HepG2 (cell line): ENCODE results near the gene AHCTF1. TPM values are rescaled to one million over a fixed set of nuclear protein-coding genes. Genes with fewer than 3 reads are reported as not detected.

ENCODE experiments used
- BHLHE40 ChIP-seq: IDR thresholded peaks from 2 replicates; pipeline ENCODE4 v1.6.1; 2011; ENCODE audit warnings: low read length, improper control_type of control experiment
- EEA1 ChIP-seq: sonication (generic); formaldehyde crosslinking; IDR thresholded peaks from 2 replicates; pipeline ENCODE4 v1.5.1; 2020; ENCODE audit warnings: mild to moderate bottlenecking, missing genetic modification reagents, borderline replicate concordance
- ETV5 ChIP-seq: IDR thresholded peaks from 2 replicates; pipeline ENCODE4 v1.6.1; 2018; ENCODE audit warnings: missing biosample characterization, missing genetic modification reagents, inconsistent platforms, borderline replicate concordance
- NKX3-1 ChIP-seq: sonication (generic); formaldehyde crosslinking; IDR thresholded peaks from 2 replicates; pipeline ENCODE4 v1.5.0; 2020; ENCODE audit warnings: missing genetic modification reagents
- PHF20 ChIP-seq: sonication (generic); formaldehyde crosslinking; IDR thresholded peaks from 2 replicates; pipeline ENCODE4 v1.5.0; 2020; ENCODE audit warnings: mild to moderate bottlenecking, missing genetic modification reagents
- PHF21A ChIP-seq: sonication (generic); formaldehyde crosslinking; IDR thresholded peaks from 2 replicates; pipeline ENCODE4 v1.5.0; 2020; ENCODE audit warnings: mild to moderate bottlenecking, missing genetic modification reagents
- REXO4 ChIP-seq: sonication (generic); formaldehyde crosslinking; IDR thresholded peaks from 2 replicates; pipeline ENCODE4 v1.8.0; 2022; ENCODE audit warnings: missing genetic modification reagents, mild to moderate bottlenecking, borderline replicate concordance
- SRY ChIP-seq: sonication (generic); formaldehyde crosslinking; IDR thresholded peaks from 2 replicates; pipeline ENCODE4 v1.8.0; 2022; ENCODE audit warnings: mild to moderate bottlenecking, missing genetic modification reagents
- ZFP1 ChIP-seq: IDR thresholded peaks from 2 replicates; pipeline ENCODE4 v1.6.1; 2016
- ZNF180 ChIP-seq: sonication (generic); formaldehyde crosslinking; IDR thresholded peaks from 2 replicates; pipeline ENCODE4 v1.4.0; 2020; ENCODE audit warnings: low read depth, missing genetic modification reagents, borderline replicate concordance
- ZNF33A ChIP-seq: sonication (generic); formaldehyde crosslinking; IDR thresholded peaks from 2 replicates; pipeline ENCODE4 v1.5.1; 2020; ENCODE audit warnings: missing genetic modification reagents, mild to moderate bottlenecking, moderate library complexity, borderline replicate concordance
- ZNF496 ChIP-seq: sonication (generic); formaldehyde crosslinking; IDR thresholded peaks from 2 replicates; pipeline ENCODE4 v1.8.1; 2023; ENCODE audit warnings: mild to moderate bottlenecking, moderate library complexity, missing genetic modification reagents; ENCODE audit not compliant: insufficient replicate concordance
- ZNF570 ChIP-seq: sonication (generic); formaldehyde crosslinking; IDR thresholded peaks from 2 replicates; pipeline ENCODE4 v1.4.0; 2020; ENCODE audit warnings: mild to moderate bottlenecking, missing genetic modification reagents, borderline replicate concordance
- ZNF644 ChIP-seq: IDR thresholded peaks from 2 replicates; pipeline ENCODE4 v1.6.1; 2016; ENCODE audit warnings: low read depth
- polyA plus RNA-seq, 8 experiments: library from polyadenylated mRNA; depleted of rRNA in 3 of 8; stranded (reverse) in 7 of 8; unstranded in 1 of 8; fragments of >200 nt; fragmentation: Illumina TruSeq in 4 of 8; extraction: Trizol in 4 of 8; gene quantifications; 2 replicates each; pipeline versions ENCODE4 v1.2.1 to v1.2.3, GENCODE V29; 2011 to 2016; ENCODE audit warnings: low read depth in 4 of 8, missing spikeins in 1 of 8, mixed read lengths in 1 of 8; ENCODE audit not compliant: insufficient read depth in 1 of 8
- total RNA-seq, 5 experiments: library from RNA; depleted of rRNA; stranded (reverse); fragments of >200 nt; fragmentation: Illumina TruSeq; extraction: Trizol; gene quantifications; 2 replicates each; pipeline ENCODE4 v1.2.3, GENCODE V29; 2016; ENCODE audit warnings: low read depth in 1 of 5
- TF ChIP-seq, protein P1 (sequence below): sonication (generic); formaldehyde crosslinking; IDR thresholded peaks from 2 replicates; pipeline ENCODE4 v1.5.0; 2020; ENCODE audit warnings: mild to moderate bottlenecking, missing genetic modification reagents
- TF ChIP-seq, protein P2 (sequence below): sonication (generic); formaldehyde crosslinking; IDR thresholded peaks from 2 replicates; pipeline ENCODE4 v1.4.0; 2020; ENCODE audit warnings: missing genetic modification reagents
- TF ChIP-seq, protein P3 (sequence below): sonication (generic); formaldehyde crosslinking; IDR thresholded peaks from 2 replicates; pipeline ENCODE4 v1.4.0; 2020; ENCODE audit warnings: mild to moderate bottlenecking, missing genetic modification reagents
- TF ChIP-seq, protein P4 (sequence below): sonication (generic); formaldehyde crosslinking; IDR thresholded peaks from 2 replicates; pipeline ENCODE4 v1.5.0; 2020; ENCODE audit warnings: missing genetic modification reagents
- TF ChIP-seq, protein P5 (sequence below), 2 experiments: sonication (generic) in 1 of 2; formaldehyde crosslinking in 1 of 2; IDR thresholded peaks; 2 replicates each; pipeline versions ENCODE4 v1.4.0 to v1.6.1; 2018 to 2020; ENCODE audit warnings: missing genetic modification reagents in 2 of 2, borderline replicate concordance in 1 of 2, low read depth in 1 of 2, mild to moderate bottlenecking in 1 of 2, missing biosample characterization in 1 of 2

AHCTF1 gene
- total and polyA plus RNA-seq, 2 of the 13 experiments (the other 11 are each of a cell fraction or from before 2014, with no cell fraction given), result 16.6 to 45.9 TPM

DNA sequence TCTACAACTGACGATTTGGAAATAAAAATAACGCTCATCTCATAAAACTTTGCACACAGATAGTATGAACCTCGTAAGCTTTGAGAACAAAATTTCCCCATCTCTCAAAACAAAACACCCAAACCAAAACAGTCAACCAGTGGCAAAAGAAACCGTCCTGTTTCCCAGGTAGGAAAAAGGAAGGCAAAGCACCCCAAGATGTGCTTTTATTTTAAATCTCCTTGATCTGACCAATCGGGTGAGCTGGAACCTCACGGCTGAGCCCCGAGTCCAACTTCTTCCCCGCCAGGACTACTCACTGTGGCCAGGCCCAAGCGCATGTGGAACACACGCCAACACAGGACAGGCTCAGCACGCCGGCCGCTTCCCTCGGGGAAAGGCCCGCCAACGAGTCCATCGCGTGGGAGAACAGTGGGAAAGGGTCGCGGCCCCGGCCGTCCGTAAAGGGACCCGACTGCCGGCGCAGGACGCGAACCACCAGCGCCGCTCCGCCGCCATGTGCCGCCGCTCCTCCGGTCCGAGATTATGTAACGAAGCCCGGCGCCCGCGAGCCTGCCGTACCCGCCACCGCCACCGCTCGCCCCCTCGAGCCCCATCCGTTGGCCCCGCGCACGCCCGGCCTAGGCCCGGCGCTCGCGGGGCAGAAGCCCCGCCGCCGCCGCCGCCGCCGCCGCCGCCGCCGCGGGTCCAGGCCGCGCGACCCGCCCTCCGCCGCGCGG lies 759 bp downstream of the AHCTF1 start (continued):
- TF ChIP-seq, protein P1, sequence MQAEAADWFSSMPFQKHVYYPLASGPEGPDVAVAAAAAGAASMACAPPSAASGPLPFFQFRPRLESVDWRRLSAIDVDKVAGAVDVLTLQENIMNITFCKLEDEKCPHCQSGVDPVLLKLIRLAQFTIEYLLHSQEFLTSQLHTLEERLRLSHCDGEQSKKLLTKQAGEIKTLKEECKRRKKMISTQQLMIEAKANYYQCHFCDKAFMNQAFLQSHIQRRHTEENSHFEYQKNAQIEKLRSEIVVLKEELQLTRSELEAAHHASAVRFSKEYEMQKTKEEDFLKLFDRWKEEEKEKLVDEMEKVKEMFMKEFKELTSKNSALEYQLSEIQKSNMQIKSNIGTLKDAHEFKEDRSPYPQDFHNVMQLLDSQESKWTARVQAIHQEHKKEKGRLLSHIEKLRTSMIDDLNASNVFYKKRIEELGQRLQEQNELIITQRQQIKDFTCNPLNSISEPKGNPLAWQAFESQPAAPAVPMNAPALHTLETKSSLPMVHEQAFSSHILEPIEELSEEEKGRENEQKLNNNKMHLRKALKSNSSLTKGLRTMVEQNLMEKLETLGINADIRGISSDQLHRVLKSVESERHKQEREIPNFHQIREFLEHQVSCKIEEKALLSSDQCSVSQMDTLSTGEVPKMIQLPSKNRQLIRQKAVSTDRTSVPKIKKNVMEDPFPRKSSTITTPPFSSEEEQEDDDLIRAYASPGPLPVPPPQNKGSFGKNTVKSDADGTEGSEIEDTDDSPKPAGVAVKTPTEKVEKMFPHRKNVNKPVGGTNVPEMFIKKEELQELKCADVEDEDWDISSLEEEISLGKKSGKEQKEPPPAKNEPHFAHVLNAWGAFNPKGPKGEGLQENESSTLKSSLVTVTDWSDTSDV, result 0 out of 2 replicates have a peak, but pooled peaks have one; percentile 8
- TF ChIP-seq ZNF570 (no peak), ZNF33A (CRISPR knock-in tag) (no peak), SRY (CRISPR knock-in tag) (peak; percentile 40; the same call in 1 of the 2 replicates), PHF20 (CRISPR knock-in tag) (no peak), REXO4 (CRISPR knock-in tag) (no peak), ZNF496 (no peak), EEA1 (CRISPR knock-in tag) (no peak), ZFP1 (CRISPR knock-in tag) (no peak), ZNF180 (no peak), NKX3-1 (CRISPR knock-in tag) (peak; percentile 36; the same call in 1 of the 2 replicates), BHLHE40 (no peak), ETV5 (CRISPR knock-in tag) (no peak), ZNF644 (CRISPR knock-in tag) (no peak), PHF21A (CRISPR knock-in tag) (no peak)
- TF ChIP-seq, protein P2, sequence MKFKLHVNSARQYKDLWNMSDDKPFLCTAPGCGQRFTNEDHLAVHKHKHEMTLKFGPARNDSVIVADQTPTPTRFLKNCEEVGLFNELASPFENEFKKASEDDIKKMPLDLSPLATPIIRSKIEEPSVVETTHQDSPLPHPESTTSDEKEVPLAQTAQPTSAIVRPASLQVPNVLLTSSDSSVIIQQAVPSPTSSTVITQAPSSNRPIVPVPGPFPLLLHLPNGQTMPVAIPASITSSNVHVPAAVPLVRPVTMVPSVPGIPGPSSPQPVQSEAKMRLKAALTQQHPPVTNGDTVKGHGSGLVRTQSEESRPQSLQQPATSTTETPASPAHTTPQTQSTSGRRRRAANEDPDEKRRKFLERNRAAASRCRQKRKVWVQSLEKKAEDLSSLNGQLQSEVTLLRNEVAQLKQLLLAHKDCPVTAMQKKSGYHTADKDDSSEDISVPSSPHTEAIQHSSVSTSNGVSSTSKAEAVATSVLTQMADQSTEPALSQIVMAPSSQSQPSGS, result 0 out of 2 replicates have a peak, but pooled peaks have one; percentile 17
- TF ChIP-seq, protein P3, sequence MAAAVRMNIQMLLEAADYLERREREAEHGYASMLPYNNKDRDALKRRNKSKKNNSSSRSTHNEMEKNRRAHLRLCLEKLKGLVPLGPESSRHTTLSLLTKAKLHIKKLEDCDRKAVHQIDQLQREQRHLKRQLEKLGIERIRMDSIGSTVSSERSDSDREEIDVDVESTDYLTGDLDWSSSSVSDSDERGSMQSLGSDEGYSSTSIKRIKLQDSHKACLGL (CRISPR knock-in tag), result peak; percentile 41; the same call in 1 of the 2 replicates
- TF ChIP-seq, protein P4, sequence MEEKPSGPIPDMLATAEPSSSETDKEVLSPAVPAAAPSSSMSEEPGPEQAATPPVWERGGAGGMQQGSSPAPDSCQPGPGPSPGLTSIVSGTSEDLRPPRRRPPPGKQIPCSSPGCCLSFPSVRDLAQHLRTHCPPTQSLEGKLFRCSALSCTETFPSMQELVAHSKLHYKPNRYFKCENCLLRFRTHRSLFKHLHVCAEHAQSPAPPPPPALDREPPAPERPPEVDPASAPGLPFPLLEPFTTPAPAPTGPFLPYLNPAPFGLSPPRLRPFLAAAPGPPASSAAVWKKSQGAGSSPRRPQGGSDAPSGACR, result peak; percentile 68; the same call in 1 of the 2 replicates
- TF ChIP-seq, protein P5, sequence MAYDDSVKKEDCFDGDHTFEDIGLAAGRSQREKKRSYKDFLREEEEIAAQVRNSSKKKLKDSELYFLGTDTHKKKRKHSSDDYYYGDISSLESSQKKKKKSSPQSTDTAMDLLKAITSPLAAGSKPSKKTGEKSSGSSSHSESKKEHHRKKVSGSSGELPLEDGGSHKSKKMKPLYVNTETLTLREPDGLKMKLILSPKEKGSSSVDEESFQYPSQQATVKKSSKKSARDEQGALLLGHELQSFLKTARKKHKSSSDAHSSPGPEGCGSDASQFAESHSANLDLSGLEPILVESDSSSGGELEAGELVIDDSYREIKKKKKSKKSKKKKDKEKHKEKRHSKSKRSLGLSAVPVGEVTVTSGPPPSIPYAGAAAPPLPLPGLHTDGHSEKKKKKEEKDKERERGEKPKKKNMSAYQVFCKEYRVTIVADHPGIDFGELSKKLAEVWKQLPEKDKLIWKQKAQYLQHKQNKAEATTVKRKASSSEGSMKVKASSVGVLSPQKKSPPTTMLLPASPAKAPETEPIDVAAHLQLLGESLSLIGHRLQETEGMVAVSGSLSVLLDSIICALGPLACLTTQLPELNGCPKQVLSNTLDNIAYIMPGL (CRISPR knock-in tag; IDR thresholded peaks at IDR 0.05; ENCODE audit: borderline replicate concordance in 1 of 2, low read depth in 1 of 2), result no peak; a peak in 2 of 4 replicates
